Measurements from ENCODE around the gene KRT2.

DNA sequence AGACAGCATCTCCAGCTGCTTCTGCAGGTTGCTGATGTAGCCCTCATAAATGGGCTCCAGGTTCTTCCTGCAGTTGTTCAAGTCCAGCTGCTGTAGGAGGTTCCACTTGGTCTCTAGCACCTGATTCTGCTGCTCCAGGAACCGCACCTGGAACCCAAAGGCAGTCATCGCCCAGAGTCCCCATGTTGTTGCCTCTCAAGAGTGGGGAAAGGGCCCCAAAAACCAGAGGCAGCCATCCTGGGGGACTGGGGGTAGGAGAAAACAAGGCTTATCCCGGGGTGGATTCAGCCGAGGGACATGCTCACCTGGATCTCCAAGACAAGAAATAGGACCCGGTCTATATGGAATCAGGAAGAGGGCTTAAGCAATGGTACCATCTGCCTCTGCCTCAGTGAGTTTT is 53.0 kb downstream of the KRT2 start:
- TF ChIP-seq, protein P1, sequence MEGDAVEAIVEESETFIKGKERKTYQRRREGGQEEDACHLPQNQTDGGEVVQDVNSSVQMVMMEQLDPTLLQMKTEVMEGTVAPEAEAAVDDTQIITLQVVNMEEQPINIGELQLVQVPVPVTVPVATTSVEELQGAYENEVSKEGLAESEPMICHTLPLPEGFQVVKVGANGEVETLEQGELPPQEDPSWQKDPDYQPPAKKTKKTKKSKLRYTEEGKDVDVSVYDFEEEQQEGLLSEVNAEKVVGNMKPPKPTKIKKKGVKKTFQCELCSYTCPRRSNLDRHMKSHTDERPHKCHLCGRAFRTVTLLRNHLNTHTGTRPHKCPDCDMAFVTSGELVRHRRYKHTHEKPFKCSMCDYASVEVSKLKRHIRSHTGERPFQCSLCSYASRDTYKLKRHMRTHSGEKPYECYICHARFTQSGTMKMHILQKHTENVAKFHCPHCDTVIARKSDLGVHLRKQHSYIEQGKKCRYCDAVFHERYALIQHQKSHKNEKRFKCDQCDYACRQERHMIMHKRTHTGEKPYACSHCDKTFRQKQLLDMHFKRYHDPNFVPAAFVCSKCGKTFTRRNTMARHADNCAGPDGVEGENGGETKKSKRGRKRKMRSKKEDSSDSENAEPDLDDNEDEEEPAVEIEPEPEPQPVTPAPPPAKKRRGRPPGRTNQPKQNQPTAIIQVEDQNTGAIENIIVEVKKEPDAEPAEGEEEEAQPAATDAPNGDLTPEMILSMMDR (IDR thresholded peaks at IDR 0.05; ENCODE audit: poor library complexity), result no peak
- no peak for TF ChIP-seq EZH2 (IDR thresholded peaks at IDR 0.05; ENCODE audit: borderline replicate concordance)

Data from hepatocyte (in vitro differentiated cells).